Right lung (tissue), 5 donors: ENCODE data around the gene EMD. TPM values are rescaled to one million over a fixed set of nuclear protein-coding genes. Genes with fewer than 3 reads are reported as not detected.

Experiments used
- DNase-seq, 2 donors: peaks; one replicate each; pipeline ENCODE4 v3.0.0-alpha.2; 2013
- polyA plus RNA-seq, 5 donors: library from polyadenylated mRNA; unstranded; fragments of 120-200 nt; gene quantifications; one replicate each; pipeline versions ENCODE4 v1.2.1 to v1.2.3, GENCODE V29; 2013; ENCODE audit warnings: inconsistent platforms in 1 of 5, low replicate concordance in 1 of 5; ENCODE audit not compliant: insufficient read length in 5 of 5, insufficient read depth in 1 of 5

The EMD gene
- polyA plus RNA-seq, 5 donors: 52.8 to 84.2 (median 63.9) TPM

DNA sequence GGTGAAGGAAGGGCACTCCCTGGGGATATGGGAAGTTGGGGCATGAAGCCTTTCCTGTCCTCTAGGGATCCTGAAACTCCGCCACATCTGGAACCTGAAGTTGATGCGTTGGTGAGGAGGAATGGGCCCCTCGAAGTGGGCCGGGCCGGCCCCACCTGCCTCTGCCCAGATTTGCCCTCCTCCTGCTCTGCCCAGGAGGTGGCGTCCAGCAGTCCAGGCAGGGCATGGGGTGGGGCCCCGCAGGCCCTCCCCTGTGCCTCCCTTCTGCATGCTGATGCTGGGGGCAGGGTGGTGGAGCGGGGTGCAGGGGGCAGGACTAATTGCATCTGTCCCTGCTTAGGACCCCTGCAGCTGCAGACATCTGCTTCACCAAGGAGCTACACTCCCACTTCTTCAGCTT lies 34.0 kb downstream of the EMD start:
- no peak for DNase-seq

- no peak for DNase-seq
These were observed 38.1 kb downstream of the EMD start for GRCh38 chrX:154417157-154417556.

DNA sequence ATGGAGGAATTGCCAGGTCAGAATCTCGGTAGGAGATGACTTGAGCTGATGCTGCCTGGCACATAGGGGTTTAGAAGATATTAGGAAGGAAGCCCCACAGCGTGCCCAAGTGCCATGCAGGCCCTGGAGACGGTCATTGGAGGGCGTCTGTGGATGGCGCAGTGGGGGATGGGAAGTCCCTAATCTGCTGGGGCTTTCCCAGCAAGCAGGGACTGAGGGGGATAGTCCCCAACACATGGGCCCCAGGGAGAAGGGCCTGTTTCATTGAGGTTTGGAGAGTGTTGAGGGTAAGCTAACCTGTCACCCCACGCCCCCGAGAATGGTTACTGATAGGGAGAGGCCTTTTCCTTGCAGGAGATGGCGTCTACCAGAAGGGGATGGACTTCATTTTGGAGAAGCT lies 40.1 kb downstream of the EMD start:
- DNase-seq: no peak

- no peak for DNase-seq
These were observed 40.8 kb downstream of the EMD start for GRCh38 chrX:154419688-154420401.

DNA sequence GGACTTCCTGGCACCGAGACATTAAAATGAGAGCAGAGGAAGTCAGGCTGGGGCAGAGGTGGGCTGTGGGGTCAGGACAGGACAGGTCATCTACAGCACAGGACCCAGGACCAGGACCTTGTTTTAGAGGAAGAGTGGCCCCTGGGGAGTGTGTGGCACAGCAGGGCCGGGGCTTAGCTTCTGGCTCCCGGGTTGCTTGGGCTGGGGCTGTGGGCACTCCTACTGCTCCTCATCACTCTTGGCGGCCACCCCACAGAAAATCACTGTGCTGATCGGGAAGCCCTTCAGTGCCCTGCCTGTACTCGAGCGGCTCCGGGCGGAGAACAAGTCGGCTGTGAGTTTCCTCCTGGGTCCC lies 41.3 kb downstream of the EMD start:
- DNase-seq: no peak

DNA sequence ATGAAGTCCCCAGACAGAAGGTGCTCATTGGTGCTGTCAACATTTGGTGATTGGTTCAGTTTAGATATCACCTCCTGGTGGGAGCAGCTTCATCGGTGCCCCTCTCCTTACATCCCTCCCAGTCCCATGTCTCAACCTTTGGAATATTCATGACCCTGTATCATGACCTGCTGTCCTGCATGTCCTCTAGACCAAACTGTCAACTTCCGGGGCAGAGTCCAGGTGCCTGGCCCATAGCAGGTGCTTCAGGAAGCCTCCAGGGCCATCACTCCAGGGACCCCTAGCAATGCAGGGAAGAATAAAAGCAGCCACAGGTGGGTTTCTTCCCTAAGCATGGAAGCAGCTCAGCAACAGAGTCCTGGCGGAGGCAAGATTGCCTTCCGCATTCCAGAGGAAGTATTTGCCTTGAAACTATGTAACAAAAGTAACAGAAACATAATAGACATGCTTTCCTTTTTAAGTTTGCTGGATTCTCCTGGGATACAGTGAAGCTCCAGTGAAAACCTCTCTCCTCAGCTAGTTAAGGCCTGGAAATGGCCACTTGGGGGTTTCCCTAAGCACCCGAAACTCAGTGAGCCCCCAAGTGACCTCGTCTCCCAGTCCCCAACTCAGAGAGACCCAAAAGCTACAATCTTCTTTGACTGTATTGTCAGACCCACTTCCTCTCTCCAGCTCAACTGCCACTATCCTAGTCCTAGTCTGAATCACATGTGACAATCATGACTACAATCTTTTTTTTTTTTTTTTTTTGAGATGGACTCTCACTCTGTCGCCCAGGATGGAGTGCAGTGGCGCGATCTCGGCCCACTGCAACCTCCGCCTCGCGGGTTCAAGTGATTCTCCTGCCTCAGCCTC lies 48.0 kb downstream of the EMD start:
- no peak for DNase-seq

- peak; percentile 85 to 88 for DNase-seq
These were observed 49.4 kb downstream of the EMD start, which contains the start of gene ATP6AP1 for GRCh38 chrX:154428176-154429171. TSS of gene ATP6AP1 (plus strand) at chrX:154428677. CDS start at chrX:154428693, 16 bp downstream.

GRCh38 chrX:154429711-154430110 lies 50.6 kb downstream of the EMD start:
- DNase-seq: no peak

DNA sequence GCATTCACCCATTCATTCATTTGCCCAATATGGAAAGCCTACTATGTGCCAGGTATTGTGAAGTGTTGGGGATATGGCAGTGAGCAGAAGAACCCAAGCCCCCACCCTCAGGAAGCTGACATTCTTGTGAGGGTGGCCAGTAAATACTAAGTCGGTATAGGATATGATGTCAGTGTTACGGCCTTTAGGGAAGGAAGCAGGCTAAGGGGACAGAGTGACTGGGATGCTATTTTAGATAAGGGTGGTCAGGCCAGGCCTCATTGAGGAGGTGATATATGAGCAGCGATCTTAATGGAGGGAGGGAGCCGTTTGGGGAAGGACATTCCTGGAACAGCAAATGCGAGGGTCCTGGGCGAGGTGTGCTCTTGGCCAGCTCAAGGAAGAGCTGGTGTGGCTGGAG lies 51.4 kb downstream of the EMD start:
- no peak for DNase-seq

GRCh38 chrX:154430916-154431315 lies 51.8 kb downstream of the EMD start:
- DNase-seq: no peak

Other genes starting within 250 kb of the EMD start
- gene OPN1LW, start 235.1 kb upstream of the EMD start, polyA plus RNA-seq: not detected
- not detected for gene OPN1MW, start 196.7 kb upstream of the EMD start, polyA plus RNA-seq
- gene OPN1MW2, start 159.5 kb upstream of the EMD start, polyA plus RNA-seq: not detected
- gene OPN1MW3, start 121.7 kb upstream of the EMD start, polyA plus RNA-seq: not detected
- not detected for gene TEX28, start 84.2 kb upstream of the EMD start, polyA plus RNA-seq
- gene TKTL1, start 83.5 kb upstream of the EMD start, polyA plus RNA-seq: under 1 TPM; 0.28 to 0.37 (median 0.30) TPM
- 100 to 1,000 TPM; 349 to 757 (median 422) TPM for gene FLNA, start 4.7 kb upstream of the EMD start, polyA plus RNA-seq
- 1,000 to 10,000 TPM; 4,389 to 5,989 (median 4,777) TPM for gene RPL10, start 19.1 kb downstream of the EMD start, polyA plus RNA-seq
- 10 to 100 TPM in 4 of 5 donors, 1 to 10 TPM in 1; 9.3 to 12.4 (median 10.5) TPM for gene DNASE1L1, start 30.0 kb downstream of the EMD start, polyA plus RNA-seq
- 10 to 100 TPM; 31.1 to 44.8 (median 37.6) TPM for gene TAFAZZIN, start 32.2 kb downstream of the EMD start, polyA plus RNA-seq
- 100 to 1,000 TPM in 2 of 5 donors, 10 to 100 TPM in 3; 79.5 to 109 (median 96.3) TPM for gene ATP6AP1, start 49.4 kb downstream of the EMD start, polyA plus RNA-seq
- 100 to 1,000 TPM; 108 to 164 (median 142) TPM for gene GDI1, start 57.9 kb downstream of the EMD start, polyA plus RNA-seq
- gene FAM50A, start 64.8 kb downstream of the EMD start, polyA plus RNA-seq: 10 to 100 TPM; 37.0 to 58.6 (median 48.1) TPM
- 10 to 100 TPM; 54.4 to 79.2 (median 63.2) TPM for gene PLXNA3, start 79.0 kb downstream of the EMD start, polyA plus RNA-seq
- 10 to 100 TPM; 12.4 to 33.4 (median 17.1) TPM for gene LAGE3, start 100.0 kb downstream of the EMD start, polyA plus RNA-seq
- 10 to 100 TPM; 22.6 to 38.0 (median 28.8) TPM for gene UBL4A, start 107.3 kb downstream of the EMD start, polyA plus RNA-seq
- gene SLC10A3, start 111.3 kb downstream of the EMD start, polyA plus RNA-seq: 10 to 100 TPM; 13.6 to 24.7 (median 16.8) TPM
- 10 to 100 TPM; 24.9 to 49.3 (median 35.7) TPM for gene FAM3A, start 136.9 kb downstream of the EMD start, polyA plus RNA-seq
- 10 to 100 TPM; 30.3 to 49.3 (median 39.8) TPM for gene G6PD, start 167.6 kb downstream of the EMD start, polyA plus RNA-seq
- 10 to 100 TPM; 14.0 to 18.5 (median 16.7) TPM for gene IKBKG, start 168.3 kb downstream of the EMD start, polyA plus RNA-seq
- not detected for gene CTAG1A, start 205.8 kb downstream of the EMD start, polyA plus RNA-seq
- gene CTAG1B, start 240.0 kb downstream of the EMD start, polyA plus RNA-seq: not detected